GM23338 (cell line): ENCODE data around the gene EDN2. TPM values are rescaled to one million over a fixed set of nuclear protein-coding genes. Genes with fewer than 3 reads are reported as not detected.

Experiments
- ATAC-seq: fragments of 200-7000 bp; cut with Tn5 transposase; 3 replicates; pipeline ENCODE4 v1.9.1; 2020
- DNase-seq: peaks from one replicate; pipeline ENCODE4 v3.0.0-alpha.2; 2015; ENCODE audit warnings: low spot score
- H2AFZ ChIP-seq: fragments of 200-600 bp; sonication (generic); 2 replicates; pipeline ENCODE4 v1.8.0; 2016; ENCODE audit warnings: antibody characterized with exemption, mild to moderate bottlenecking, moderate library complexity
- H3F3A ChIP-seq: fragments of 200-600 bp; sonication (generic); replicated peaks from 2 replicates; pipeline ENCODE4 v1.8.0; 2017; ENCODE audit warnings: antibody characterized with exemption, mixed run types, low read depth
- H3K27ac ChIP-seq: fragments of 200-600 bp; sonication (generic); 2 replicates; pipeline ENCODE4 v1.6.1; 2016; ENCODE audit warnings: low read depth
- H3K27me3 ChIP-seq: fragments of 200-600 bp; sonication (generic); 2 replicates; pipeline ENCODE4 v1.8.0; 2016; ENCODE audit warnings: mild to moderate bottlenecking, mixed run types, moderate library complexity; ENCODE audit not compliant: insufficient read depth
- H3K36me3 ChIP-seq: fragments of 200-600 bp; sonication (generic); 2 replicates; pipeline ENCODE4 v1.8.0; 2016; ENCODE audit warnings: mild to moderate bottlenecking; ENCODE audit not compliant: insufficient read depth
- H3K4me1 ChIP-seq: fragments of 200-600 bp; sonication (generic); 2 replicates; pipeline ENCODE4 v1.8.0; 2016; ENCODE audit warnings: mild to moderate bottlenecking, moderate library complexity; ENCODE audit not compliant: insufficient read depth
- H3K4me2 ChIP-seq: fragments of 200-600 bp; sonication (generic); 2 replicates; pipeline ENCODE4 v1.7.1; 2017; ENCODE audit warnings: mixed run types
- H3K4me3 ChIP-seq: fragments of 200-600 bp; sonication (generic); 2 replicates; pipeline ENCODE4 v1.6.1; 2016; ENCODE audit warnings: mixed run types
- H3K79me2 ChIP-seq: fragments of 200-600 bp; sonication (generic); replicated peaks from 2 replicates; pipeline ENCODE4 v1.8.0; 2017; ENCODE audit warnings: mild to moderate bottlenecking; ENCODE audit not compliant: insufficient read depth
- H3K9me2 ChIP-seq: fragments of 200-600 bp; sonication (generic); 2 replicates; pipeline ENCODE4 v1.8.0; 2017; ENCODE audit not compliant: insufficient read depth
- H4K20me1 ChIP-seq: fragments of 200-600 bp; sonication (generic); replicated peaks from 2 replicates; pipeline ENCODE4 v1.8.0; 2017; ENCODE audit warnings: mild to moderate bottlenecking; ENCODE audit not compliant: insufficient read depth
- H3K27ac Mint-ChIP-seq: 2 replicates; pipeline ENCODE4 v1.8.0; 2020; ENCODE audit warnings: inconsistent platforms, mild to moderate bottlenecking, moderate library complexity, mixed read lengths
- H3K27me3 Mint-ChIP-seq: 3 replicates; pipeline ENCODE4 v1.8.0; 2022; ENCODE audit warnings: low read depth, mild to moderate bottlenecking, moderate library complexity, mixed read lengths, inconsistent platforms; ENCODE audit not compliant: insufficient read depth, poor library complexity
- H3K36me3 Mint-ChIP-seq: 3 replicates; pipeline ENCODE4 v1.8.0; 2021; ENCODE audit warnings: low read depth, mild to moderate bottlenecking, inconsistent platforms, moderate library complexity, mixed read lengths
- H3K4me1 Mint-ChIP-seq: 3 replicates; pipeline ENCODE4 v1.8.0; 2020; ENCODE audit warnings: mild to moderate bottlenecking, inconsistent platforms, mixed read lengths
- H3K4me3 Mint-ChIP-seq: 3 replicates; pipeline ENCODE4 v1.8.0; 2021; ENCODE audit warnings: moderate library complexity, mild to moderate bottlenecking, inconsistent platforms, mixed read lengths
- H3K9me3 Mint-ChIP-seq: 3 replicates; pipeline ENCODE4 v1.8.0; 2020; ENCODE audit warnings: moderate library complexity, mild to moderate bottlenecking, inconsistent platforms, mixed read lengths
- CREB1 ChIP-seq: fragments of 250-450 bp; sonication (Bioruptor Pico); IDR thresholded peaks from 2 replicates; pipeline ENCODE4 v1.5.0; 2020; ENCODE audit warnings: low read depth, mild to moderate bottlenecking, moderate library complexity
- JUNB ChIP-seq: IDR thresholded peaks from one replicate; pipeline ENCODE4 v1.6.1; 2016; ENCODE audit warnings: antibody characterized with exemption; ENCODE audit not compliant: unreplicated experiment
- NANOG ChIP-seq: IDR thresholded peaks from 2 replicates; pipeline ENCODE4 v1.6.1; 2016; ENCODE audit warnings: antibody characterized with exemption, borderline replicate concordance
- ZNF114 ChIP-seq: fragments of 250-450 bp; sonication (Bioruptor Pico); IDR thresholded peaks from 2 replicates; pipeline ENCODE4 v1.5.0; 2020; ENCODE audit warnings: mild to moderate bottlenecking, moderate library complexity
- polyA plus RNA-seq: library from polyadenylated mRNA; unstranded; fragments of >200 nt; fragmentation: Nextera tagmentation; extraction: Ambion mirVana; gene quantifications from 2 replicates; pipeline ENCODE4 v1.2.1, GENCODE V29; 2016
- total RNA-seq: library from RNA; depleted of rRNA; stranded (reverse); fragments of >200 nt; shearing (Covaris generic); gene quantifications from 2 replicates; pipeline ENCODE4 v1.2.3, GENCODE V29; 2014
- TF ChIP-seq, protein P1 (sequence below): fragments of 250-450 bp; sonication (Bioruptor Pico); IDR thresholded peaks from 2 replicates; pipeline ENCODE4 v1.5.0; 2020; ENCODE audit warnings: mild to moderate bottlenecking, moderate library complexity
- TF ChIP-seq, protein P2 (sequence below): IDR thresholded peaks from 2 replicates; pipeline ENCODE4 v1.6.1; 2016; ENCODE audit warnings: antibody characterized with exemption

The EDN2 gene
- total and polyA plus RNA-seq, 2 experiments from 2014 or later = not detected

DNA sequence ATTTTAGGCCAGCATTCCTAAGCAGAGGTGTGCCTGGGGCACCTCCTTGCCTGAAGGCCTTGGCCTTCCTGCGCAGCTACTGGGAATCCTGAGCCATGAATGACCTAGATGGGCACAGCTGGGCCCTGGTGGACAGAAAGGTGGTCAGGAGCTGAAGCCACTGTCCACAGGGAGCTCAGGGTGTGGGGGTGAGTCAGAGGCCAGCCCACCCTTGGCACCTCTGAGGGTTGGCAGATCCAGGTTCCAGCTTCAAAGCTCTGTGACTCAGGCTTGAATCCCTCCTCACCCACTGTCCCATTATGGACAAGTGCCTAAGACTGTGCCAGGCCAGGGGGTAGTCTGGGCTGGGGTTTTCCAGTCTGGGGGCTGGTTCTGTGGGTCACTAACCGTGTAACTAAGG lies 6.4 kb upstream of the EDN2 start (continued):
- TF ChIP-seq, protein P1, sequence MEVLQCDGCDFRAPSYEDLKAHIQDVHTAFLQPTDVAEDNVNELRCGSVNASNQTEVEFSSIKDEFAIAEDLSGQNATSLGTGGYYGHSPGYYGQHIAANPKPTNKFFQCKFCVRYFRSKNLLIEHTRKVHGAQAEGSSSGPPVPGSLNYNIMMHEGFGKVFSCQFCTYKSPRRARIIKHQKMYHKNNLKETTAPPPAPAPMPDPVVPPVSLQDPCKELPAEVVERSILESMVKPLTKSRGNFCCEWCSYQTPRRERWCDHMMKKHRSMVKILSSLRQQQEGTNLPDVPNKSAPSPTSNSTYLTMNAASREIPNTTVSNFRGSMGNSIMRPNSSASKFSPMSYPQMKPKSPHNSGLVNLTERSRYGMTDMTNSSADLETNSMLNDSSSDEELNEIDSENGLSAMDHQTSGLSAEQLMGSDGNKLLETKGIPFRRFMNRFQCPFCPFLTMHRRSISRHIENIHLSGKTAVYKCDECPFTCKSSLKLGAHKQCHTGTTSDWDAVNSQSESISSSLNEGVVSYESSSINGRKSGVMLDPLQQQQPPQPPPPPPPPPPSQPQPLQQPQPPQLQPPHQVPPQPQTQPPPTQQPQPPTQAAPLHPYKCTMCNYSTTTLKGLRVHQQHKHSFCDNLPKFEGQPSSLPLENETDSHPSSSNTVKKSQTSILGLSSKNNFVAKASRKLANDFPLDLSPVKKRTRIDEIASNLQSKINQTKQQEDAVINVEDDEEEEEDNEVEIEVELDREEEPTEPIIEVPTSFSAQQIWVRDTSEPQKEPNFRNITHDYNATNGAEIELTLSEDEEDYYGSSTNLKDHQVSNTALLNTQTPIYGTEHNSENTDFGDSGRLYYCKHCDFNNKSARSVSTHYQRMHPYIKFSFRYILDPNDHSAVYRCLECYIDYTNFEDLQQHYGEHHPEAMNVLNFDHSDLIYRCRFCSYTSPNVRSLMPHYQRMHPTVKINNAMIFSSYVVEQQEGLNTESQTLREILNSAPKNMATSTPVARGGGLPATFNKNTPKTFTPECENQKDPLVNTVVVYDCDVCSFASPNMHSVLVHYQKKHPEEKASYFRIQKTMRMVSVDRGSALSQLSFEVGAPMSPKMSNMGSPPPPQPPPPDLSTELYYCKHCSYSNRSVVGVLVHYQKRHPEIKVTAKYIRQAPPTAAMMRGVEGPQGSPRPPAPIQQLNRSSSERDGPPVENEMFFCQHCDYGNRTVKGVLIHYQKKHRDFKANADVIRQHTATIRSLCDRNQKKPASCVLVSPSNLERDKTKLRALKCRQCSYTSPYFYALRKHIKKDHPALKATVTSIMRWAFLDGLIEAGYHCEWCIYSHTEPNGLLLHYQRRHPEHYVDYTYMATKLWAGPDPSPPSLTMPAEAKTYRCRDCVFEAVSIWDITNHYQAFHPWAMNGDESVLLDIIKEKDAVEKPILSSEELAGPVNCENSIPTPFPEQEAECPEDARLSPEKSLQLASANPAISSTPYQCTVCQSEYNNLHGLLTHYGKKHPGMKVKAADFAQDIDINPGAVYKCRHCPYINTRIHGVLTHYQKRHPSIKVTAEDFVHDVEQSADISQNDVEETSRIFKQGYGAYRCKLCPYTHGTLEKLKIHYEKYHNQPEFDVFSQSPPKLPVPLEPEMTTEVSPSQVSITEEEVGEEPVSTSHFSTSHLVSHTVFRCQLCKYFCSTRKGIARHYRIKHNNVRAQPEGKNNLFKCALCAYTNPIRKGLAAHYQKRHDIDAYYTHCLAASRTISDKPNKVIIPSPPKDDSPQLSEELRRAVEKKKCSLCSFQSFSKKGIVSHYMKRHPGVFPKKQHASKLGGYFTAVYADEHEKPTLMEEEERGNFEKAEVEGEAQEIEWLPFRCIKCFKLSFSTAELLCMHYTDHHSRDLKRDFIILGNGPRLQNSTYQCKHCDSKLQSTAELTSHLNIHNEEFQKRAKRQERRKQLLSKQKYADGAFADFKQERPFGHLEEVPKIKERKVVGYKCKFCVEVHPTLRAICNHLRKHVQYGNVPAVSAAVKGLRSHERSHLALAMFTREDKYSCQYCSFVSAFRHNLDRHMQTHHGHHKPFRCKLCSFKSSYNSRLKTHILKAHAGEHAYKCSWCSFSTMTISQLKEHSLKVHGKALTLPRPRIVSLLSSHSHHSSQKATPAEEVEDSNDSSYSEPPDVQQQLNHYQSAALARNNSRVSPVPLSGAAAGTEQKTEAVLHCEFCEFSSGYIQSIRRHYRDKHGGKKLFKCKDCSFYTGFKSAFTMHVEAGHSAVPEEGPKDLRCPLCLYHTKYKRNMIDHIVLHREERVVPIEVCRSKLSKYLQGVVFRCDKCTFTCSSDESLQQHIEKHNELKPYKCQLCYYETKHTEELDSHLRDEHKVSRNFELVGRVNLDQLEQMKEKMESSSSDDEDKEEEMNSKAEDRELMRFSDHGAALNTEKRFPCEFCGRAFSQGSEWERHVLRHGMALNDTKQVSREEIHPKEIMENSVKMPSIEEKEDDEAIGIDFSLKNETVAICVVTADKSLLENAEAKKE (CRISPR knock-in tag) = no peak
- TF ChIP-seq NANOG = no peak

DNA sequence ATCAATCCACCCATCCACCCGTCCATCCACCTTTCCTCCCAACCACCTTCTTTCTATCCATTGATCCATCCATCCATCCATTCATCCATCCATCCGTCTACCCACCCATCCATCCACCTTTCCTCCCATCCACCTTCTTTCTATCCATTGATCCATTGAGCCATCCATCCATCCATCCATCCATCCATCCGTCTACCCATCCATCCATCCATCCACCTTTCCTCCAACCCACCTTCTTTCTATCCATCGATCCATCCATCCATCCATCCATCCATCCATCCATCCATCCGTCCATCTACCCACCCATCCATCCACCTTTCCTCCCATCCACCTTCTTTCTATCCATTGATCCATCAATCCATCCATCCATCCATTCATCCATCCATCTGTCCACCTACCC lies 5.1 kb upstream of the EDN2 start:
- DNase-seq = no peak
- peaks cover 22% of the 10 kb centered on the region for H3K4me1 Mint-ChIP-seq

More for the DNA sequence above, 5.1 kb upstream of the EDN2 start:
- H2AFZ ChIP-seq = no peak overlapping the region
- H3K36me3 Mint-ChIP-seq = no peaks in the 10 kb centered on the region
- H3K4me2 ChIP-seq = no peak overlapping the region
- H4K20me1 ChIP-seq = no peaks in the 10 kb centered on the region
- ATAC-seq = no peak
- H3K4me3 Mint-ChIP-seq = no peak overlapping the region
- TF ChIP-seq, protein P2, sequence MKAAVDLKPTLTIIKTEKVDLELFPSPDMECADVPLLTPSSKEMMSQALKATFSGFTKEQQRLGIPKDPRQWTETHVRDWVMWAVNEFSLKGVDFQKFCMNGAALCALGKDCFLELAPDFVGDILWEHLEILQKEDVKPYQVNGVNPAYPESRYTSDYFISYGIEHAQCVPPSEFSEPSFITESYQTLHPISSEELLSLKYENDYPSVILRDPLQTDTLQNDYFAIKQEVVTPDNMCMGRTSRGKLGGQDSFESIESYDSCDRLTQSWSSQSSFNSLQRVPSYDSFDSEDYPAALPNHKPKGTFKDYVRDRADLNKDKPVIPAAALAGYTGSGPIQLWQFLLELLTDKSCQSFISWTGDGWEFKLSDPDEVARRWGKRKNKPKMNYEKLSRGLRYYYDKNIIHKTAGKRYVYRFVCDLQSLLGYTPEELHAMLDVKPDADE = no peak
- no peak for TF ChIP-seq JUNB
- no peak for TF ChIP-seq ZNF114 (CRISPR knock-in tag)
- no peak for TF ChIP-seq CREB1 (CRISPR knock-in tag)
- no peaks in the 10 kb centered on the region for H3K9me3 Mint-ChIP-seq
- peaks cover 12% of the 10 kb centered on the region for H3K27me3 Mint-ChIP-seq
- H3F3A ChIP-seq = no peaks in the 10 kb centered on the region
- H3K9me2 ChIP-seq = peaks cover 4% of the 10 kb centered on the region; the same call in 1 of the 2 replicates
- H3K27me3 ChIP-seq = no peaks in the 10 kb centered on the region
- H3K36me3 ChIP-seq = no peaks in the 10 kb centered on the region
- no peak overlapping the region for H3K4me3 ChIP-seq
- peaks cover 26% of the 10 kb centered on the region for H3K4me1 ChIP-seq
- H3K79me2 ChIP-seq = no peaks in the 10 kb centered on the region
- H3K27ac ChIP-seq = no peak overlapping the region
- H3K27ac Mint-ChIP-seq = no peak overlapping the region
